GM21367 (cell line): Measurements from ENCODE around the gene TIAM2.
"Not testable (repeated sequence)": the region's sequence is repeated elsewhere in the genome, so short reads cannot be mapped to it uniquely, and the experiment has no call there.

Experiments used
- ATAC-seq: cut with Tn5 transposase; IDR thresholded peaks from one replicate; pipeline ENCODE4 v1.9.1; 2021; ENCODE audit not compliant: unreplicated experiment

Gene TIAM2

DNA sequence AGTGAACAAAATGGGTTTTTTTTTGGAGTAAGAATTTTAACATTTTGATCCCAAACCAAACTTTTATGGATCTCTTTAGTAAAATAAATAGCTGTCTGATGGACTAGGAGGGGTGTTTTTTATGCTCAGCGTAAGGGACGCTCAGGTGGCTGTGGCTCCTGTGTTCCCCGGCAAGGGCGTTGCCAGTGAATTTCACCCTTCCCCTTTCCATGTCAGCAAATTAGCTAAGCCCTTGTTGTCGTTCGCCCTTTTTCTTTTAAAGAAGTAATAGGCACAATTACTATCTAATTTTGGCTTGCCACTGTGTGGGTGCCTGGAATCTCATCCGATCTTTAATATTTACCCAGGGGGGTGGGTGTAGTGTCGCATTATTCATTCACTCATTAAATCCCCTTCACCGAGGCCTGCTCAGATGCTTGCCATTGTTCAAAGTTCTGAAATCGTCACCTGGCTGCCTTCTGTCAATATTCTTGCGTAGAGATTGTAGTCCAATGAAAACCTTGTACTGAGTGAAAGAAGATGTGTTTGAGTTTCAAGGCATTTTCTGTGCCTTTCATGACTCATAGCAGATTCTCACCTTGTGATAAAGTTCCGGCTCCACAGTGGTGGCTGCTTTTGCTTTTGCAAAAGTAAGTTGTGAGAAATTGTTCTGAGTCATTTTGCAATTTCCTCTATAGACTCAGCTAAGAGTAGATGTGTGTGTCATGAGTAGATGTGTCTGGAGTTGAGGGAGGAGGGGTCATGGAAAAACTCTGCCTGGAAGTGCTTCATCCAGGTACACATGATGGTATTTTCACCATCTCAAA is 228.7 kb downstream of the TIAM2 start:
- ATAC-seq, result peak; percentile 98

DNA sequence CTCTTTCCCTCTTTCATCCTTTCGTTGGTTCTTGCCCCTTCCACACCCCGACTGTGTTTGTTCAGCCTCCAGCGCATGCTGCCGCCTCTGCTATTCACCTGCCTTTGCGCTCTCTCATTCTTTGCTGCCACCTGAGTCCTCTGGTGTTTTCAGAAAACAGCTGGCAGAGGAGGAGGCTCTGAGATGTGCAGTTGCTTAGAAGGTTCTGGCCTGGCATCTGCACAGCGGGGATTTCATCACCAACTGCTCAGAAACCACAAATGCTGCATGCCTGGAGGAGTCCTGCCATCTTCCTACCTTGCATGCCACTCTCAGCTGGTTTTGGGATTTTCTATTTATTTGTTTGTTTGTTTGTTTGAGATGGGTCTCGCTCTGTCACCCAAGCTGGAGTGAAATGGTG is 229.5 kb downstream of the TIAM2 start:
- ATAC-seq, result no peak

- no peak for ATAC-seq
These were observed 231.9 kb downstream of the TIAM2 start for GRCh38 chr6:155227046-155227445.

DNA sequence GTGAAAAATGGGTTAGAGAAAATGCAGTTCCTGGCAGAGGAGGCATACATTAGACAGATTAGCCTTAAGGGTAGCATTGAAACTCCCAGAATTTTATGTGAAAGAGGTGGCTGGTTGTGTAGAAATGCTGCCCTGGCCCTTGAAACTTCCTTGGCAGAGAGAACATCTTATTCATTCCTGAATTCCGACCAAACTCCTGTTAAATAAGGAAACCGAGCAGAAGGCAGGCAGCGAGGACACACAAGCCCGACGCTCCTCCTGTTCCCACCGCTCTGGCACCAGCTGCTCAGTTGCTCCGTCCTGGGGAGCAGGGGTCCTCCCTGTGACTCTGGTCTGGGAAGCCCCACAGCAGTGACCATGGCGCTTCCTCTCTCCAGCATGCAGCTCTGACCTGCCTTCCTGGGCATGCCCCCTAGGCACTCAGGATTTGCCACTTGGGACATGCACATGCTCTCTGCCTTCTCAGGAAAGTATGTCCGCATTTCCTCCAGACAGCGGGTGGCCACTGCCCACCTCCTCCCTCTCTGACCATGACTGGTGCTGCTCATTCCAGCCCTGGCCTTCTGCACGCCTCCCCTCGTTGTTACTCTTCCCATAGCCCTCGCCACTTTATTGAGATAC is 233.5 kb downstream of the TIAM2 start:
- ATAC-seq, result no peak

GRCh38 chr6:155230975-155231374 is 235.9 kb downstream of the TIAM2 start:
- not testable (repeated sequence) for ATAC-seq

DNA sequence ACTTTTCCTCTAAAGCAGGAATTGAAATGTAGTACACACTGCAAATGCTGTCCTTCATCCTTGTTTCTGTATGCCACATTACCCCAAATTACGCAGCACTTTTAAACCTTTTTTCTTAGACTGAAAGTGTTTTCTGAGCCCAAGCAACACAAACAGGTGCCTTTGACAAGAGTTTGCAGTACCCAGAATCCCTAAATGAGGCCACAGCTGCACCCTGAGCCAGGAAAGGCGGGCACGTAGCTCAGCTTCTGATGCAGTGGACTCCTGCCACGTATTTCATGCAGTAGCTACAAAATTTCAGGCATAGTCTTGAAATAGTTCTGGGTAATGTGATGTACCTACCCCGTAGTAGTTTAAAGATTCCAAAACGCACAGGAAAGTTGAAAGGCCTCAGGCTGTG is 237.7 kb downstream of the TIAM2 start:
- no peak for ATAC-seq

DNA sequence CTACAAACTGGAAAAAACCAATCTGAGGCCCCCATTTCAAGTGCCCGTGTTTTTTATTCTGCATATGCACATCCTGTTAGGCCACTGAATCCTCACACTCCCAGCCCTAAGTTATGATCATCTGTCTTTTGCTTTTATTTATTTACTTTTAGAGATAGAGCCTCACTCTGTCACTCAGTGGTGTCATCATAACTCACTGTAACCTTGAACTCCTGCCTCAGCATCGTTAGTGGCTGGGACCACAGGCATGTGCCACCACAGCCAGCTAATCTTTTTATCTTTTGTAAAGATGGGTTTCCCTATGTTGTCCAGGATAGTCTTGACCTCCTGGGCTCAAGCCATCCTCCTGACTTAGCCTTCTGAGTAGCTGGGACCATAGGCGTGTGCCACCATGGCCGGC is 239.1 kb downstream of the TIAM2 start:
- ATAC-seq, result no peak

DNA sequence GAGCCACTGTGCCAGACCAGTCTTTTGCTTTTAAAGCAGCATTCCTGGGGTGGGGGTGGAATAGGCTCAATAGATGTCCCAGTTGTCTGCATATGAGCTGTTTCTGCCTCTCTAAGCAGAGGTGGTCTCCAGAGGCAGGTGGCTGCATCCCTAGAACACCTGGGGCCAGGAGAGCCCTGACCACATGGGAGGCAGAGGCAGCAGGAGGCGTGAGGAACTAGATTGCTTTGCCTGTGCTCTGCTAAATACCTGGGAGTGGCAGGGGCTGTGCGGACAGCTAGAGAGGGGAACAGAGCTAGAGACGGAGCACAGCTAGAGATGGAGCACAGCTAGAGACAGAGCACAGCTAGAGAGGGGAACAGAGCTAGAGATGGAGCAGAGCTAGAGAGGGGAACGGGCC is 239.6 kb downstream of the TIAM2 start:
- no peak for ATAC-seq

DNA sequence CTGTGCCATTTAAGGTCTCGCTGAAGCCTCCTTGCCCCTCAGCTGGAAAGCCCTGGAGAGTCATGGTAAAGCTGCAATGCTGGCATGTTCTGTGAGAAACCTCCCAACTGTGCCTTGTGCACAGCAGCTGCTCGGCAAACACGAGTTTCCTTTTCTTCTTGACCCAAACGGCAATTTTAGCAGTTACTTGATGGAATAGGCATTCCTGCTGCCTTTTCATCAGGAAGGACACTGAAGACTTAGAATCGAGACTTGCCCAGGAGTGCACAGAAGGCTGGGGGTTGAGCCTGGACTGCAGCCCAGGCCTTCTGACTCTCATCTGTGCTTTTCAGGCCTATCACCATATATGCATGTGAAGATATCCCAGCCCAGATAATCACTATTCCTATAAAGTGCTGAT is 240.0 kb downstream of the TIAM2 start:
- no peak for ATAC-seq

DNA sequence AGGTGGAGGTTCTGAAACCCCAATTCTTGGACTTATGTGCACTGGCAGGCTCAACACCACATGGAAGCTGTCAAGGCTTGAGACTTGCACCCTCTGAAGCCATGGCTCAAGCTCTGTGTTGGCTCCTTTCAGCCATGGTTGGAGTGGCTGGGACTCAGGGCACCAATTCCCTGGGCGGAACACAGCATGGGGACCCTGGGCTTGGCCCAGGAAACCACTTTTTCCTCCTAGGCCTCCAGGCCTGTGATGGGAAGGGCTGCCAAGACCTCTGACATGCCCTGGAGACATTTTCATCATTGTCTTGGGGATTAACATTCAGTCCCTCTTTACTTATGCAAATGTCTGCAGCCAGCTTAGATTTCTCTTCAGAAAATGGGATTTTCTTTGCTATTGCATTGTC is 242.5 kb downstream of the TIAM2 start:
- no peak for ATAC-seq

DNA sequence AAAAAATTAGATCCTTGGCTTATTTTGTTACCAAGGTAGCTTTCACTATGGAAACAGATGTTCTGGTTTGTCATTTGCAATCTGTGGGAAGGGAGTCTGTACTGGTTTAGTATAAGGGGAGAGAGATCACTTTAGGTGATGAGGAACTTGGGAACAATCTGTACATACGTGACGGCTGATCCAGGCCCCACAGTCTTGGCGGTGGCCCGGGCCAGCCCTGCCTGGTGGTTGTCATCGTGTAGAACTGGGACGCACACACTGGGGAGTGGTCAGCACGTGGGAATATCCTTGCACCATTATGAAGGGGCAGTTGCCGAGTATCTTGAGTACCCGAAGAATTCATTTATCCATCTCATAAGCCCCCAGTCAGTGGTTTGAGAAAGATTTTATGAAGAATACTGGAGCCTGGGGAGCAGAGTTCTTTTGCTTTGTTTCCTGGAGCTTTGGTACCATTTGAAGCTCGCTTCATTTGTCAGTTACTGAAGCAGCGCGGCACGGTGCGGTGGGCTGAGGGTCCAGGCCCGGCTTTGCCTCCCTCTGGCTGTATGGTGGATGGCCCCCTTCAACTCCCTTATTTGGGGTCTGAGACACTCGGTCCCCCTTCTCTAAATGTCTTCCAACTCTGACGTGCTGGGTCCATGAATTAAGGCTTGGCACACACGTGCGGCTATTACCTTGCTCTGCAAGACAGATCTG is 245.9 kb downstream of the TIAM2 start:
- ATAC-seq, result no peak

GRCh38 chr6:155241966-155242365 is 246.9 kb downstream of the TIAM2 start:
- no peak for ATAC-seq

DNA sequence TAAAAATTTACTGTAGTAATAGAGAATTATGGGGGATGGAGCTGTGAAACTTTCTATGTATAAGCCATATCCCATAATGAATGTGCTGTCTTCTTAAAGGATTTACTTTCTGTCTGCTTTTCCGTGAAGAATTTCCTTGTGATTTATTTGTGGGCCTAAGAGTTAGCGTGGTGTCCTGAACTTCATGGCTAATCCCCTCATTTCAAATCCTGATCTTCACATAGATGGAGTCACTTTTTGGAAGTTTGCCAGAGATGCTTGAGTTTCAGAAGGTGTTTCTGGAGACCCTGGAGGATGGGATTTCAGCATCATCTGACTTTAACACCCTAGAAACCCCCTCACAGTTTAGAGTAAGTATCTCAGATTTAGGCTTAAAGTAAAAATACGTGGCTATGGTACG is 249.3 kb downstream of the TIAM2 start:
- no peak for ATAC-seq

- no peak for ATAC-seq
These were observed 250.1 kb downstream of the TIAM2 start for GRCh38 chr6:155245193-155245592.

GRCh38 chr6:155245831-155246230 is 250.7 kb downstream of the TIAM2 start:
- ATAC-seq, result no peak

DNA sequence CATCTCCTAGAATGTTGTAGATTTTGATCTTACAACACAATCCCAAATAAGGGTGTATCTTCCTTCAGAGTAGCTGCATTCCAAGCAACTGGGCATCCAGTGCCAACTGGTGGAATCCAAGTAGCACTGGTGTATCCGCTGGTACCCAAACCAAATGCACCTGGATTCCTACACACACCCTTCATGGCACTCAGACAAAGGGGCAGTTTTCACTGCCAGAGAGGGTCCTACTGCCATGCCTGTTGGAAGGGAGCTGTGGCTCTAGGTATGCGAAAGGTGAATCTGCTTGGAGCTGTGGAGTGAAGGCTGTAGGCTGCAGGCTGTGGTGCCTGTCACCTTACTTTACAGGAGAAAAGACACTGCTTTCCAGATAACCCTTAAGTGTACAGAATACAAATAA is 251.7 kb downstream of the TIAM2 start:
- no peak for ATAC-seq

DNA sequence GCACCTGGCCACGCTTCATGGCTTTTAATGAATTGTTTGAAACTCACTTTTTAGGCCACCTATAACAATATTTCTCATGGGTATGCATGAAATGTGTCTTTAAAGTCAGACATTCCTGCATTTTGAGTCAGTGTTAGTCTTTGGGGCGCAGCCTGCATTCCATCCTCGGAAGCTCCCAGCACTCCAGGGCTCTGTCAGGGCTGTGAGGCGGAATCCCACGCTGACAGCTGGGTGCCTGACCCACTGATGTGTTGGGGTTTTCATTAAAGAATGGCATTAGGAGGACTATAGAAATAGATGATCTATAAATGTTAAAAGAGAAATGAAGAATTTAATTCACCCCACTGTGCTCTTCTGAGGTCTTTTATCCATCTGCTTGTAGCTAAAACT is 252.5 kb downstream of the TIAM2 start:
- ATAC-seq, result no peak

GRCh38 chr6:155248008-155249001 is 253.2 kb downstream of the TIAM2 start:
- peak; percentile 54 for ATAC-seq

GRCh38 chr6:155250701-155251381 is 255.7 kb downstream of the TIAM2 start:
- no peak for ATAC-seq

DNA sequence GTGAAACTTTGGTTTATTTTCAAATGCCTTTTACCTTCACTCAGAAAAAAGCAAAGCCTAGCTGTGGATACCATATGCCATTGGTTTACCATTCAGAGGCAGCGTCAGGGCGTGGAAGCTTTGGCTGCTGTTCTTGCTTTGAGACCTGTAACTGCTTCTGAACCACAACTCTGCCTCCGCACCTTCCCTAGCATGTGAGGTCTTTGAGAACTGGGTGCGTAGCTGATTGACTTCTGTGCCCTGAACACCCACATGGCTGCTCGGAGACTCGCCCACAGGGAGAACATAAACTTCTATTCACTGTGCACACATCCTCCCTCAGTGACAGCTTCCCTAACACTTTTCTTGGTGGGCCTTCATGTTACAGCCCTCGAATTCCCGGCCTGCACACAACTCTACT is 257.5 kb downstream of the TIAM2 start:
- ATAC-seq, result no peak
